Suprapubic skin (tissue), 4 donors: Measurements from ENCODE around the gene ATF1. TPM values are rescaled to one million over a fixed set of nuclear protein-coding genes. Genes with fewer than 3 reads are reported as not detected.
"Not testable (repeated sequence)": the region's sequence is repeated elsewhere in the genome, so short reads cannot be mapped to it uniquely, and the experiment has no call there.

ENCODE experiments used
- DNase-seq, 2 donors: peaks; one replicate each; pipeline ENCODE4 v3.0.0-alpha.2; 2019; ENCODE audit warnings: low spot score in 2 of 2
- H3K27ac ChIP-seq: fragments of 200-600 bp; sonication (generic); one replicate; pipeline ENCODE4 v1.5.1; 2019
- H3K27me3 ChIP-seq: fragments of 200-600 bp; sonication (generic); one replicate; pipeline ENCODE4 v1.5.1; 2019
- H3K36me3 ChIP-seq: fragments of 200-600 bp; sonication (generic); one replicate; pipeline ENCODE4 v1.5.1; 2019
- H3K4me1 ChIP-seq: fragments of 200-600 bp; sonication (generic); one replicate; pipeline ENCODE4 v1.5.1; 2019
- H3K4me3 ChIP-seq: fragments of 200-600 bp; sonication (generic); one replicate; pipeline ENCODE4 v1.5.1; 2019; ENCODE audit warnings: mild to moderate bottlenecking
- H3K9me3 ChIP-seq: fragments of 200-600 bp; sonication (generic); one replicate; pipeline ENCODE4 v1.5.1; 2019
- EP300 ChIP-seq: sonication (generic); formaldehyde crosslinking; IDR thresholded peaks from one replicate; pipeline ENCODE4 v1.6.1; 2017; ENCODE audit warnings: antibody characterized with exemption
- POLR2A ChIP-seq, 2 donors: fragments of 450-650 bp; IDR thresholded peaks; one replicate each; pipeline ENCODE4 v1.6.1; 2017; ENCODE audit warnings: antibody characterized with exemption in 2 of 2, mild to moderate bottlenecking in 2 of 2, moderate library complexity in 2 of 2
- POLR2AphosphoS5 ChIP-seq, 3 donors: sonication (generic); formaldehyde crosslinking; IDR thresholded peaks; one replicate each; pipeline ENCODE4 v1.6.1; 2017; ENCODE audit warnings: antibody characterized with exemption in 3 of 3
- WGBS: methylation state at CpG from one replicate; pipeline ENCODE4 v1.1.5; 2018; 5-methylcytosine and 5-hydroxymethylcytosine counted together
- total RNA-seq, 4 donors: library from RNA; depleted of rRNA; stranded (reverse); fragments of >200 nt; gene quantifications; one replicate each; pipeline ENCODE4 v1.1.0, GENCODE V29; 2016
- TF ChIP-seq, protein P1 (sequence below), 2 donors: fragments of 200-600 bp in 1 of 2; fragments of 450-650 bp in 1 of 2; sonication (generic) in 1 of 2; IDR thresholded peaks; one replicate each; pipeline ENCODE4 v1.5.1; 2016 to 2019; ENCODE audit warnings: antibody characterized with exemption in 2 of 2, mild to moderate bottlenecking in 1 of 2, moderate library complexity in 1 of 2

ATF1 gene
- total RNA-seq, 4 donors from 2014 or later, result 14.8 to 32.6 (median 18.8) TPM

DNA sequence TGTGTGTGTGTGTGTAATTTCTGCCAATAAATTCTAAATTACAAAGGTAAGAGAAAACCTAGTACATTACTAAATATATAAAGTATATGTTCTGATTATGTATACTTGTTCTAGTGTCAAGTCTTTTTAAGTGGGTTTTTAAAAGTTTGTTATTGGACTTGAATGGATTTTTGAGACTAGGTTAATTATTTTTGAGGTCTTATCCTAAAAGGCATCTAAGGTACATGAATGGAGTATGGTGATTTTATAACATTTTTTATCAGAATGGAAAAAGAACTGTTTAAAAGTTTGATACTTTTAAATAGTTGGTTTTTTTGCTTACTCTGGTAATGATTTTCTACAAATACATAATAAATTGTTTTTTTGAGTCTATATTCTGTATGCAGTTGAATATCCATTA, 56.3 kb downstream of the ATF1 start:
- Histone ChIP-seq H3K9me3 (no peaks in the 10 kb centered on the region), H3K27ac (no peak overlapping the region), H3K27me3 (no peaks in the 10 kb centered on the region), H3K36me3 (peaks cover 41% of the 10 kb centered on the region), H3K4me1 (peaks cover 4% of the 10 kb centered on the region), H3K4me3 (no peak overlapping the region)
- no peak for TF ChIP-seq POLR2A (IDR thresholded peaks at IDR 0.05)
- TF ChIP-seq POLR2AphosphoS5 (IDR thresholded peaks at IDR 0.05), result no peak
- TF ChIP-seq, protein P1, sequence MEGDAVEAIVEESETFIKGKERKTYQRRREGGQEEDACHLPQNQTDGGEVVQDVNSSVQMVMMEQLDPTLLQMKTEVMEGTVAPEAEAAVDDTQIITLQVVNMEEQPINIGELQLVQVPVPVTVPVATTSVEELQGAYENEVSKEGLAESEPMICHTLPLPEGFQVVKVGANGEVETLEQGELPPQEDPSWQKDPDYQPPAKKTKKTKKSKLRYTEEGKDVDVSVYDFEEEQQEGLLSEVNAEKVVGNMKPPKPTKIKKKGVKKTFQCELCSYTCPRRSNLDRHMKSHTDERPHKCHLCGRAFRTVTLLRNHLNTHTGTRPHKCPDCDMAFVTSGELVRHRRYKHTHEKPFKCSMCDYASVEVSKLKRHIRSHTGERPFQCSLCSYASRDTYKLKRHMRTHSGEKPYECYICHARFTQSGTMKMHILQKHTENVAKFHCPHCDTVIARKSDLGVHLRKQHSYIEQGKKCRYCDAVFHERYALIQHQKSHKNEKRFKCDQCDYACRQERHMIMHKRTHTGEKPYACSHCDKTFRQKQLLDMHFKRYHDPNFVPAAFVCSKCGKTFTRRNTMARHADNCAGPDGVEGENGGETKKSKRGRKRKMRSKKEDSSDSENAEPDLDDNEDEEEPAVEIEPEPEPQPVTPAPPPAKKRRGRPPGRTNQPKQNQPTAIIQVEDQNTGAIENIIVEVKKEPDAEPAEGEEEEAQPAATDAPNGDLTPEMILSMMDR (IDR thresholded peaks at IDR 0.05), result no peak
- no peak for TF ChIP-seq EP300
- DNase-seq, result no peak

DNA sequence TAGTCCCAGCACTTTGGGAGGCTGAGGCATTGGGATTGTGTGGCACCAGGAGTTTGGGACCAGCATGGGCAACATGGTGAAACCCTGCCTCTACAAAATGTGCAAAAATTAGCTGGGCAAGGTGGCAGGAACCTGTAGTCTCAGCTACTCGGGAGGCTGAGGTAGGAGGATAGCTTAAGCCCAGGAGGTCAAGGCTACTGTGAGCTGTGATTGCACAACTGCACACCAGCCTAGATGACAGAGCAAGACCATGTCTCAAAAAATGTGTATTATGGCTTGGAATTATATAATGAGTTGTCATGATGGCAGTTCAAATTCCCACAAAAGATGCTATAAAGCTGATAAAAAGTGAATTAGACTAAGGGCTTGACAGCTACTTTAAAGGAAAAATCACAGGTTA, 58.2 kb downstream of the ATF1 start:
- DNase-seq, result no peak
- TF ChIP-seq POLR2A (IDR thresholded peaks at IDR 0.05), result no peak
- WGBS, result 100% methylated on average over 1 of the region's 1 CpG

DNA sequence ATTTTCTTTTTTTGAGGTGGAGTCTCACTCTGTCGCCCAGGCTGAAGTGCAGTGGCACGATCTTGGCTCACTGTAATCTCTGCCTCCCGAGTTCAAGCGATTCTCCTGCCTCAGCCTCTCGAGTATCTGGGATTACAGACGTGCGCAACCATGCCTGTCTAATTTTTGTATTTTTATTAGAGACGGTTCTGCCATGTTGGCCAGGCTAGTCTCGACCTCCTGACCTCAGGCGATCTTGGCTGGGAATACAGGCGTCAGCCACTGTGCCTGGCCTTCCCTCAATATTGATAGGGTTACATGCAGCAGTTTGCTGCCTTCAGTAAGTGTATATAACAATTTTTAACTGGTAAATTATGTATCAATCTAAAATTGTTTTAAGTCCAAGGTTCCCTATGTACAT, 59.8 kb downstream of the ATF1 start:
- H3K27me3 ChIP-seq, H3K27ac ChIP-seq, H3K36me3 ChIP-seq, H3K4me3 ChIP-seq, H3K9me3 ChIP-seq, DNase-seq: not testable (repeated sequence)
- 90% methylated on average over 11 of the region's 11 CpGs for WGBS
- H3K4me1 ChIP-seq, result peaks cover 18% of the 10 kb centered on the region

More for the DNA sequence above, 58.2 kb downstream of the ATF1 start:
- H3K9me3 ChIP-seq, result no peaks in the 10 kb centered on the region
- peaks cover 22% of the 10 kb centered on the region for H3K36me3 ChIP-seq
- H3K4me3 ChIP-seq, result no peak overlapping the region
- no peaks in the 10 kb centered on the region for H3K27me3 ChIP-seq
- no peak overlapping the region for H3K27ac ChIP-seq
- H3K4me1 ChIP-seq, result peaks cover 10% of the 10 kb centered on the region

DNA sequence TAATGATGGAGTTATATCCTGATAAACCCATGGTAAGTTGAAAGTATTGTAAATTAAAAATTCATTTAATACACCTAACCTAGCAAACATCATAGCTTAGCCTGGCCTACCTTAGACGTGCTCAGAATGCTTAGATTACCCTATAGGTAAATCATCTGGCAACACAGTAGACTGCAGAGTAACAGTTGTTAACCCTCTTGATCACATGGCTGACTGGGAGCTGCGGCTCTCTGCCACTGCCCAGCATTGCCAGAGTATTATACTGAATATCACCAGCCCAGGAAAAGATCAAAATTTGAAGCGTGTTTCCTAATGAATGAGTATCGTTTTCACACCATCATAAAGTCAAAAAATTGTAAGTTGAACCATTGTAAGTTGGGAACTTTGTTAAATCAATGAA, 61.0 kb downstream of the ATF1 start:
- WGBS, result 45% methylated on average over 4 of the region's 4 CpGs
- no peak for DNase-seq
- Histone ChIP-seq H3K4me3 (no peak overlapping the region), H3K36me3 (no peaks in the 10 kb centered on the region), H3K4me1 (peaks cover 18% of the 10 kb centered on the region), H3K27ac (peak overlapping the region; percentile 49), H3K27me3 (no peaks in the 10 kb centered on the region), H3K9me3 (no peaks in the 10 kb centered on the region)
- TF ChIP-seq EP300 (no peak), POLR2AphosphoS5 (IDR thresholded peaks at IDR 0.05) (no peak), POLR2A (IDR thresholded peaks at IDR 0.05) (no peak)
- TF ChIP-seq, protein P1 (IDR thresholded peaks at IDR 0.05), result no peak

DNA sequence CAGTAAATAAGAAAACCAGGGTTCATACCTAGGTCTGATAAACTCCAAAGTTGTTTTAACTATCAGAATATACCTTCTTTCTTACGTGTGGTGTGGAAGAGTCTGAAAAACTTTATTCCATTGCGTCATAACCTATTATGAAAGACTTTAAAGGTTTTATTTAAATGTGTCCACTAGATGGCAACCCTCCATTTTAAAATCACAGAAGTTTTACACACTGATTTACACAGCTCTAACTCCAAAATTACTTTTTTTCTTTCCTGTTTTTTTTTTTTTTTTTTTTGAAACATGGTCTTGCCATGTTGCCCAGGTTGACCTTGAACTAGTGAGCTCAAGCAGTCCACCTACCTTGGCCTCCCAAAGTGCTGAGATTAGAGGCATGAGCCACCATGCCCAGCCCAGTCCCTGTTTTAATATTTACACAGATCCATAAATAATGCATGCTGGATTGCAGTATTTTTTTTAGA, 61.5 kb downstream of the ATF1 start:
- H3K27ac ChIP-seq, result peak overlapping the region; percentile 49
- WGBS, result 0% methylated on average over 2 of the region's 2 CpGs
- no peak overlapping the region for H3K4me3 ChIP-seq
- H3K36me3 ChIP-seq, result no peaks in the 10 kb centered on the region
- TF ChIP-seq, protein P1 (IDR thresholded peaks at IDR 0.05), result peak in 1 of 2 donors; percentile 40
- TF ChIP-seq POLR2A (IDR thresholded peaks at IDR 0.05), result no peak
- no peak for DNase-seq
- H3K27me3 ChIP-seq, result no peaks in the 10 kb centered on the region
- H3K4me1 ChIP-seq, result peaks cover 18% of the 10 kb centered on the region
- no peaks in the 10 kb centered on the region for H3K9me3 ChIP-seq

DNA sequence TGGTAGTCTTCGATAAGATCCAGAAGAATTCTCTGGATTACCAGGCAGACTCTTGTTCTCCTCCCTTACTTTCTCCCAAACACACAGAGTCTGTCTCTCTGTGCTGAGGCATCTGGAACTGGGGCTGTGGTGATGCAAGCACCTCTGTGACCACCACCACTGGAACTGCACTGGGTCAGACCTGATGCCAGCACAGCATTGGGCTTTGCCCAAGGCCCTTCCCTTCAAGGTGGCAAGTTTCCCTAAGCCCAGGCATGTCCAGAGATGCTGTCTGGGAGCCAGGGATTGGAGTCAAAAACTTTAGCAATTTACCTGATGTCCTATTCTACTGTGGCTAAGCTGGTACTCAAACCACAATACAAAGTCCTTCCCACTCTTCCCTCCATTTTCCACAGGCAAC, 64.2 kb downstream of the ATF1 start:
- no peaks in the 10 kb centered on the region for H3K36me3 ChIP-seq
- H3K4me3 ChIP-seq, result no peak overlapping the region
- TF ChIP-seq POLR2AphosphoS5 (IDR thresholded peaks at IDR 0.05), result no peak
- no peak for TF ChIP-seq EP300
- TF ChIP-seq POLR2A (IDR thresholded peaks at IDR 0.05), result no peak
- TF ChIP-seq, protein P1 (IDR thresholded peaks at IDR 0.05), result no peak
- no peak for DNase-seq
- no peaks in the 10 kb centered on the region for H3K27me3 ChIP-seq
- no peak overlapping the region for H3K27ac ChIP-seq
- 95% methylated on average over 1 of the region's 1 CpG for WGBS
- H3K4me1 ChIP-seq, result peaks cover 18% of the 10 kb centered on the region
- peaks cover 5% of the 10 kb centered on the region for H3K9me3 ChIP-seq
